HuH-7.5 (cell line): ENCODE measurements around the gene PPP1R36.
"Not testable (repeated sequence)": the region's sequence is repeated elsewhere in the genome, so short reads cannot be mapped to it uniquely, and the experiment has no call there.

ENCODE experiments used
- DNase-seq: peaks from one replicate; pipeline ENCODE4 v3.0.0; 2011; ENCODE audit warnings: low spot score

Gene PPP1R36

DNA sequence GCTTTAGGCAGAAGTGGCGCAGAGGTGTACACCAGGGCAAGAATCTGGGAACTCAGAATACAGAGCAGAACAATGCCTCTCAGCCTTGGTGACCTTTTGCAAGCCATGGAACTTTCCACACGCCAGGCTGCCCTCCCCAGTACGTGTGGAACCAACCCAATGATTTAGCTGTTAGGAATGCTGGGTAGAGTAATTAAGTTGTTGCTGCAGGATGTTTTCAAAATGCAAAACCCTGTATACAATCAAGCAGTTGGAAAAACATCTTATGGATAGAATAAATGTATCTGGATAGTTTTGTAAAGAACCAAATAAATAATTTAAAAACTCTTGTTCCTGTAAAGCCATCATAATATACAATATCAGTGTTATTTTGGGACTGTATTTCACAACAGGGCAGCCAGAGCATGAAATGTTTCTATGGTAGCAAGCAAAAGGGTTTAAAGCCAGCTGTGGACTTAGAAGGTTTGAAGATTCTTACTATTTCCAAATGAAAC lies 19.4 kb downstream of the PPP1R36 start:
- DNase-seq: peak; percentile 27

DNA sequence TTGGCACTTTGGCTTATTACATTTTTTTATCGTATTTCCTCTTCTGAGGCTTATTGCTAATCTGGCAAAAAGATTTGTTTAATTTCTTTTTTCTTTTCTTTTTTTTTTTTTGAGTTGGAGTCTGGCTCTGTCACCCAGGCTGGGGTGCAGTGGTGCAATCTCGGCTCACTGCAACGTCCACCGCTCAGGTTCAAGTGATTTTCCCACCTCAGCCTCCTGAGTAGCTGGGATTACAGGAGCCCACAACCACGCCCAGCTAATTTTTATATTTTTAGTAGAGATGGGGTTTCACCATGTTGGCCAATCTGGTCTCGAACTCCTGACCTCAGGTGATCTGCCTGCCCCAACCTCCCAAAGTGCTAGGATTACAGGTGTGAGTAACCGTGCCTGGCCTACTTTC lies 19.9 kb downstream of the PPP1R36 start:
- not testable (repeated sequence) for DNase-seq

DNA sequence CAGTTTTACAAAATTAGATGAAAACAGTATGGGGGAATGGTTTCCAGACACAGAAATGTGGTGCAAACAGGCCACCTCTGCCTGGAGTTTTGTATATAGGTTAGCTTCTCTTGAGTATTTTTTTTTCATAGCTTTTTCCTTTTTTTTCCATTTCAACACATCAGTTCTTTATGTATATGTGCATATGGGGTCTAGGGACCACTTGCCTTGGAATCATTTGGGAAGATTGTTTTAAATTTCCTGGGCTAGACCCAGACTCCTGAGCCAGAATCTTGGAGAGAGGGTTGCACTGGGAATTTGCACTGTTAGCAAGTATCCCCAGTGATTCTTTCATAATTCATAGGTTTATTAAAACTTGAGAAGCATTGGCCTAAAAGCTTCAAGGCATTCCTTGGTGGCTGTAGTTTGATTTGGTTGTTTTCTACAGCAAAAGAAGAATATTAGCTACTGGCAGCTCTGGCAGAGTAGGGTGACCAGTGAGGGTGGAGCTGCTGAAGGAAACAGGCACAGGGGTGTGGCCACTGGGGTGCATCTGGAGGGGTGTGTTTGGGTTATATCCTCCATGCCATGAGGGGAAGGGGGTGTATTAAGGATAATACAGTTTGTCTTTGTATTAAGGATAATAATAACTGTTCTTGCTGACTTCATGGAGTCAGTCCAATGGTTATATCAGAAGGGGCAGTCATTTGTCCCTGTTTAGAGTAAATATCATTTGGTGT lies 22.8 kb downstream of the PPP1R36 start:
- no peak for DNase-seq

- no peak for DNase-seq
Observed at GRCh38 chr14:64573109-64573508, 23.3 kb downstream of the PPP1R36 start.

- DNase-seq: no peak
Observed at GRCh38 chr14:64574371-64575107, 24.8 kb downstream of the PPP1R36 start.

DNA sequence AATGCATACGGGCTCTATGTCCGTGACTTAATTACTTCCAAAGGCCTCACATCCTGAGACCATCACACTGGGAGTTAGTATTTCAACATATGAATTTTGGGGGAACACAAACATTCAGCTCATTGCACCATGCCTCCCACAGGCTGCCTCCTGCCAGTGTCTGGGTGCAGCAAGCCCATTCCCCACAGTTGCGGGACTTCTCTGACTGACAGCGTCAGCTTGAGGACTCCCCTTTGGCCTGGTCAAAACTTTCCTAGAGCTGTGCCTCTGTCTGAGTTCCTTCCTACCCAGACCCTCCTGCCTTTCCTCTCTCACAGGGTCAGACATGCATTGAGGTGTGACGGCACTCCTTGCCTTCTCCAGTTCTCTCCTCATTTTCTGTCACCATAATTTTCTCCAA lies 27.4 kb downstream of the PPP1R36 start:
- DNase-seq: no peak

DNA sequence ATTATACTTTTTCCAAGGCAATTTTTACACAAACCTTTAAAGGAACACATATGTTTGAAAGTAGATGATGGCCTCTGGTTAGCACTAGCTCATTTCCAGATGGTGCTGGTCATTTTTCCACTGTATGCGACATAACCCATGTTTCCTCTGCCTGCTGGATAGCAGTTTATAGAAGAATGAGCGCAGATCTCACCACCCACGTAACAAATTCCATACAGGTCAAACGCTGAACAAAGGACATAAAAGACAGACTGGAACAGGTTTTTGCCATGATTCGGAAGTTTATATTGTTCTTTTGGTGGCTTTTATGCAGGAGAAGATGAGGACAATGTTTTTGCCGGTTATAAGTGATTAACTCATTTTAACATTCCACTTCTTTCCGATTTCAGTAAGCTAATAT lies 30.7 kb downstream of the PPP1R36 start:
- no peak for DNase-seq

GRCh38 chr14:64581363-64581762 lies 31.6 kb downstream of the PPP1R36 start:
- DNase-seq: no peak

- DNase-seq: no peak
Observed at GRCh38 chr14:64581817-64582216, 32.1 kb downstream of the PPP1R36 start.

- no peak for DNase-seq
Observed at GRCh38 chr14:64584190-64584589, 34.4 kb downstream of the PPP1R36 start.

GRCh38 chr14:64591809-64592208 lies 42.0 kb downstream of the PPP1R36 start:
- no peak for DNase-seq

DNA sequence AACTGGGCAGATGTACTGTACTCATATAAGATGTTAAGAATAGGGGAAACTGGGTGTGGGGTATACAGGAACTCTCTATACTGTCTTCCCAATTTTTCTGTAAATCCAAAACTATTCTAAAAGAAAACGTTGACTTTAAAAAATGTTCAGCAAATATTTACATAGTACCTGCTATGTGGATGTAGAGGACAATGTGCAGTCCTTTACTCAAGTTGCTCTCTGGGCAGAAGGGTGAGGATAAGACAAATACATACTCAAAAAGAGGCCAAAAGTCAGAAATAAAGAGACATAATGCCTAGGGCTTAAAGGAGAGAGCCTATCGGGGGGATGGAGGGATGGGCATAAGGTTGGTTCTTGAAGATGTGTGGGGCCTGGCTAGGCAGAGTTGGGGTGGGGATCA lies 44.7 kb downstream of the PPP1R36 start:
- no peak for DNase-seq

DNA sequence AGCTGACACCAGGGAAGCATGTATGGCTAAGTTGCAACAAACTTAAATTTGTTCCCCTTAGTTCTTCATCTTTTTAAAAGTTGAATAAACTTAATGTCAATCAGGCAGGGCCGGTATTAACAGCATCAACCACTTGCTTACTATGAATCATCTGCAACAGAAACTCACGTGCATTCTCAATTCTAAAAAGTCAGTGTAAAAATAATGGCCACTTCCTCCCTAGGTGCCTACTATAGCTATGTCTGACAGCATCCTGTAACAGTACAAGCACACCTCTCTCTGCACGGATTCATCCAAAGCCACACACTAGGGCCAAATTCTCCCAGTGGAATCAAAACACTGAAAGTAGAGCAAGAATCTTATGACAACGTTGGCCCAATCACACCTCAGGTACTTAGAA lies 48.6 kb downstream of the PPP1R36 start:
- no peak for DNase-seq

DNA sequence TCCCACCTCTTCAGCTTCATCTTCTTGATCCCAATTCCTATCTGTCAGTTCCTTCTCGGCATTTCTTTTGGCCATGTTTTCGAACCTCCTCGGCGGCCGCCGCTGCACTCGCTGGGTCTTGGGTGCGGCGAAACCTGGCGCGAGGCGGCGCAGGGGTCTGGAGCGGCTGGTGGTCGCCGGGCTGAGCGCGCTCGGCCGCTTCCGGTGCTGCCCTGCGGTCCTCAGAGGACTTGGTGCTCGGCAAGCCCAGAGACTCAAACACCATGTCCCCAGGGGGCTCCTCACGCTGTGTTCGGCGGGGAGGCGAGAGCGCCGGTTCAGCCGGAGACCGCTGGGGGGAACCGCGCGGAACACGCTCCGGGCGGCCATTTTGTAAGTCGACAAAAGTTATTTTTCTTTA lies 51.8 kb downstream of the PPP1R36 start:
- DNase-seq: no peak

GRCh38 chr14:64602826-64603225 lies 53.1 kb downstream of the PPP1R36 start:
- no peak for DNase-seq

DNA sequence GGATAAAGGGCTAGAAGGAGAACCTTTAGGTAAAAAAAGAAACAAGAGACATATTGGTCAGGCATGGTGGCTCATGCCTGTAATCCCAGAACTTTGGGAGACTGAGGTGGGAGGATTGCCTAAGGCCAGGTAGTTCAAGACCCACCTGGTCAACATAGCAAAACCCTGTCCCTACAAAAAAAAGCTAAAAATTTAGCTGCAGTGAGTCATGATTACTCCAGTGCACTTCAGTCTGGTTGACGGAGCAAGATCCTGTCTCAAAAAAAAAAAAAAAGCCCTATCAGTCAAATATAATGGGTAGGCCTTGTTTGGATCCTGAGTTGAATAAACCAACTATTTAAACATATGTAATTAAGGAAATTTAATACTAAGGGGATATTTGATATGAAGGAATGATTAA lies 54.2 kb downstream of the PPP1R36 start:
- no peak for DNase-seq

DNA sequence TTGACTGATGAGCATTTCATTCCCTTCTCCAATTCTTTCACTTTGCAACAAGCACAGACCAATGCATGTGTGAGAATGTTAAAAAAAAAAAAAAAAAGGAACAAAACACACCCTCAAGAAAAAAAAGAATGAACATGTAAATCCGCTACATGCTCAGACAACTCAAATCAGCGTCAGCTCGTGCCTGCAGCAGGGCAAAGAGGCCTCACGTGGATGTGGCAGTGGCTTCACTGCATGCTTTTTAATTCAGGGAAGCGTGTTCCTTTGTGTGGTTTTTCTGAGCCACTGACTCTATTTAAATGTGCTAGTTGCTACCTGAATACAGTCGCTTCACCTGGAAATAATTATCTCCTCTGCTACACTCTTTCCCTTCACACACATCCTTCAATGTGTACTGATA lies 55.1 kb downstream of the PPP1R36 start:
- no peak for DNase-seq

DNA sequence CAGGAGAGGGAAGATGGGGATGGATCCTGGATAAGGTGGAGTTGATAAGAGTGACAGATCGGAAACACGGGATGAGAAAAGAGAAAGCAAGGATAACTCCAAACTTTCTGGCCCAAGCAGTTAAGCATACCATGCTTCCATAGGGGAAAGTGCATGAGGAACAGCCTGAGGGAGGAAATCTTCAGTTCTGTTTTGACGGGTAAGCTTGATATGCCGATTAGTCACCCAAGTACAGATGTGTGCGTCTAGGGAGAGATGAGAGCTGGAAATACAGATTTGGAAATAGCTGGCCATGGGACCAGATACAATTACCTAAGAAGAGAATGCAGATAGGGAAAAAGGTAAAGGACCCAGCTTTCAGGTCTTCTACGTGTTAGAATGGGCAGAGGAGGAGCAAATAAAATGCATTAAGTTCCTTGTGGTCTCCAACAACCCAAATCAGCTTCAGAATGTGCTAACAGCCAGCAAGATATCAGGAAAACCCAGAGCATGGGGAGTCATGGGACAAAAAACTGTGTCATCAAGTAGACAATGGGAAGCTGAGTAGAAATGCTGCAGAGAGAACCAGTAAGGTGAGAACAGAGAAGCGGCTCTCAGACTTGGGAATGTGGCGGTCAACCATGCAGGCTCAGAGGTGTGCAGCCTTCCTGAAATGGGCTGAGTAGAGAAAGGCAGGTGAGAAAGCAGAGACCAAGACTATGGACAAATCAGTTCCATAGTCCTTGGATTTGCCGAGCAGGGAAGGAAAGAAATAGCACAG lies 56.3 kb downstream of the PPP1R36 start:
- DNase-seq: no peak

- no peak for DNase-seq
Observed at GRCh38 chr14:64610049-64610746, 60.4 kb downstream of the PPP1R36 start.

GRCh38 chr14:64611358-64612020 lies 61.7 kb downstream of the PPP1R36 start:
- no peak for DNase-seq

- DNase-seq: no peak
Observed at GRCh38 chr14:64612021-64612380, 62.2 kb downstream of the PPP1R36 start.
